Brain microvascular endothelial cell (primary cell): ENCODE measurements around the gene MPV17.

ENCODE experiments used
- DNase-seq: peaks from one replicate; pipeline ENCODE4 v3.0.0-alpha.2; 2020
- H3K27ac ChIP-seq: fragments of 250-450 bp; sonication (Bioruptor Pico); 2 replicates; pipeline ENCODE4 v1.5.1; 2020; ENCODE audit warnings: mild to moderate bottlenecking, moderate library complexity
- H3K27me3 ChIP-seq: fragments of 250-450 bp; sonication (Bioruptor Pico); replicated peaks from 2 replicates; pipeline ENCODE4 v1.5.1; 2020; ENCODE audit warnings: mild to moderate bottlenecking
- H3K36me3 ChIP-seq: fragments of 250-450 bp; sonication (Bioruptor Pico); replicated peaks from 2 replicates; pipeline ENCODE4 v1.5.1; 2020; ENCODE audit warnings: mild to moderate bottlenecking
- H3K4me3 ChIP-seq: 2 replicates; pipeline ENCODE4 v1.5.1; 2011; ENCODE audit warnings: low read depth, mild to moderate bottlenecking, control low read depth, low read length, moderate library complexity
- CTCF ChIP-seq: IDR thresholded peaks from 2 replicates; pipeline ENCODE4 v1.5.1; 2011; ENCODE audit warnings: low read depth, mild to moderate bottlenecking, moderate library complexity, low read length, control low read depth, inconsistent platforms; ENCODE audit errors: missing control alignments
- in situ Hi-C: cut with HindIII; loops from 2 replicates; pipeline ENCODE4 v1.10.0; 2017; ENCODE audit warnings: low sequenced_read_pairs, low pct_ligation_motif_present

MPV17 gene

GRCh38 chr2:27282892-27283291 is 40.0 kb downstream of the MPV17 start:
- no peak for TF ChIP-seq CTCF
- Histone ChIP-seq H3K27me3 (peaks cover 18% of the 10 kb centered on the region), H3K4me3 (no peak overlapping the region), H3K36me3 (no peaks in the 10 kb centered on the region), H3K27ac (no peak overlapping the region)
- in situ Hi-C loops = loop anchor here (25.0 kb wide), 1 partner anchor 171 kb away; the partner anchor contains the start of genes ABHD1 and CGREF1
- DNase-seq = no peak

- in situ Hi-C loops = loop anchor here (25.0 kb wide), 1 partner anchor 170 kb away; the partner anchor contains the start of genes ABHD1 and CGREF1
- Histone ChIP-seq H3K27ac (no peak within 1 kb of the TSS), H3K4me3 (no peak within 1 kb of the TSS), H3K36me3 (no peaks in the 10 kb centered on the region), H3K27me3 (peaks cover 18% of the 10 kb centered on the region)
- no peak for DNase-seq
- no peak for TF ChIP-seq CTCF
These were observed 40.9 kb downstream of the MPV17 start, which contains the start of gene TRIM54 for GRCh38 chr2:27281855-27282559. TSS of gene TRIM54 (plus strand) at chr2:27282429. CDS start at chr2:27282732, 303 bp downstream.

GRCh38 chr2:27281442-27281841 is 41.5 kb downstream of the MPV17 start:
- Histone ChIP-seq H3K27ac (no peak overlapping the region), H3K36me3 (no peaks in the 10 kb centered on the region), H3K4me3 (no peak overlapping the region), H3K27me3 (peaks cover 16% of the 10 kb centered on the region)
- in situ Hi-C loops = loop anchor here (25.0 kb wide), 1 partner anchor 169 kb away; the partner anchor contains the start of genes ABHD1 and CGREF1
- no peak for TF ChIP-seq CTCF
- no peak for DNase-seq

GRCh38 chr2:27280826-27281225 is 42.1 kb downstream of the MPV17 start:
- Histone ChIP-seq H3K36me3 (no peaks in the 10 kb centered on the region), H3K27ac (no peak overlapping the region), H3K27me3 (peaks cover 16% of the 10 kb centered on the region), H3K4me3 (no peak overlapping the region)
- no peak for DNase-seq
- TF ChIP-seq CTCF = no peak
- in situ Hi-C loops = loop anchor here (25.0 kb wide), 1 partner anchor 169 kb away; the partner anchor contains the start of genes ABHD1 and CGREF1

- H3K27ac ChIP-seq = no peak overlapping the region
- peaks cover 11% of the 10 kb centered on the region for H3K27me3 ChIP-seq
- in situ Hi-C loops = loop anchor here (25.0 kb wide), 1 partner anchor 166 kb away; the partner anchor contains the start of genes ABHD1 and CGREF1
- no peaks in the 10 kb centered on the region for H3K36me3 ChIP-seq
- no peak for DNase-seq
- no peak for TF ChIP-seq CTCF
- H3K4me3 ChIP-seq = no peak overlapping the region
These were observed 44.9 kb downstream of the MPV17 start for GRCh38 chr2:27278010-27278409.
